Measurements from ENCODE around the gene GRK7. TPM values are rescaled to one million over a fixed set of nuclear protein-coding genes. Genes with fewer than 3 reads are reported as not detected.
"Not testable (repeated sequence)": the region's sequence is repeated elsewhere in the genome, so short reads cannot be mapped to it uniquely, and the experiment has no call there.

Gene GRK7
- total RNA-seq, 1 donor from 2014 or later = 0.08 TPM

DNA sequence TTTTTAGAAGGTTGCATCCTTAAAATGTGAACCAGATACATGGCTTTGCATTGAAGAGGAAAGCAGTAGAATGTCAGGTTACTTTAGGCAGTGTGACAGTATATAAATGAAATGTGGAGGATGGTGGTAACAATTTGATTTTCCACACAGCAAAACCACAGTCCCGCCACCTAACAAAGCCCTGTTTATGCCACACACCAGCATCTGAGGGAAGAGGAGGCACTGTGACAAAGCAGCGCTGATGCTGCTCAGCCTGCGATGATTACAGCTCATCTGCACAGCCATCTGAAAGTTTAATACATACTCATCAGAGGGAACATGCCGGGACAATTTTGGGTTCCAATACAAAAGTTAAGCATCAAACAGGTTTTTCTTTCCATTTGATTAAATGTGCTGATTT is 16.2 kb upstream of the GRK7 start:
- intact Hi-C loops (cut with DNase I) = no loop called here
- DNase-seq (ENCODE audit: low spot score) = no peak

DNA sequence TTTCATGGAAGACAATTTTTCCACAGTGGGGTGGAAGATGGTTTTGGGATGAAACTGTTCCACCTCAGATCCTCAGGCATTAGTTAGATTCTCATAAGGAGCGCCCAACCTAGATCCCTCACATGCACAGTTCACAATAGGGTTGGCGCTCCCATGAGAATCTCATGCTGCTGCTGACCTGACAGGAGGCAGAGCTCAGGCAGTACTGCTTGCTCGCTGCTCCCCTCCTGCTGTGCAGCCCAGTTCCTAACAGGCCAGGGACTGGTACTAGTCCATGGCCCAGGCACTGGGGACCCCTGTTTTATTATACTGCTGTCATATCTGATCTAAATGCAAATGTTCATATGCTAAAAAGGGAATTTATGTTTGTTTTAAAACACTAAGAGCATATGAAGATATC is 9.8 kb upstream of the GRK7 start:
- DNase-seq (ENCODE audit: low spot score) = no peak

DNA sequence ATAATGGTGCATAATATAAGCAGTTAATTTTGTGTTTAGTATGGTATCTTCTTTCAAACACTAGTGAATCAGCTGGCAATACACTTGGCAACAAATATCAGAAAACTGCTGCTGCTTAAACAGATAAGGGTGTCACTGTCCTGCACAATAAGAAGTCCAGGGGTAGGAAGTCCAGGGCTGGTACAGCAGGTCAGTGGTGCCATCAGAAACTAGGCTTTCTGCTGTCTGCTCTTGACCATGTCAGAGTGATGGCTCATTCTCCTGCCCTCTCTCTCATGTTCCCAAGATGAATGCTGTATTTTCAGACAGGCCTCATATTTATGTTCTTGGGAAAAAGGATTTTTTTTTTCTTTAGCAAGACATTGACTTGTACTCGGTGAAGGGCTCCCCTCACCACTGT is 9.2 kb upstream of the GRK7 start:
- intact Hi-C loops (cut with DNase I) = no loop called here

More for the DNA sequence above, 9.8 kb upstream of the GRK7 start:
- intact Hi-C loops (cut with DNase I) = no loop called here

DNA sequence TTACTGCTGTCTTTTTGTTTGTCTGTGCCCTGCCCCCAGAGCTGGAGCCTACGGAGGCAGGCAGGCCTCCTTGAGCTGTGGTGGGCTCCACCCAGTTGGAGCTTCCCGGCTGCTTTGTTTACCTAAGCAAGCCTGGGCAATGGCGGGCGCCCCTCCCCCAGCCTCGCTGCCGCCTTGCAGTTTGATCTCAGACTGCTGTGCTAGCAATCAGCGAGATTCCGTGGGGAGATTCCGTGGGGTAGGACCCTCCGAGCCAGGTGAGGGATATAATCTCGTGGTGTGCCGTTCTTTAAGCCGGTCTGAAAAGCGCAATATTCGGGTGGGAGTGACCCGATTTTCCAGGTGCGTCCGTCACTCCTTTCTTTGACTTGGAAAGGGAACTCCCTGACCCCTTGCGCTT is 656 bp upstream of the GRK7 start:
- not testable (repeated sequence) for DNase-seq (ENCODE audit: low spot score)

More for the DNA sequence above, 9.2 kb upstream of the GRK7 start:
- no peak for DNase-seq (ENCODE audit: low spot score)

DNA sequence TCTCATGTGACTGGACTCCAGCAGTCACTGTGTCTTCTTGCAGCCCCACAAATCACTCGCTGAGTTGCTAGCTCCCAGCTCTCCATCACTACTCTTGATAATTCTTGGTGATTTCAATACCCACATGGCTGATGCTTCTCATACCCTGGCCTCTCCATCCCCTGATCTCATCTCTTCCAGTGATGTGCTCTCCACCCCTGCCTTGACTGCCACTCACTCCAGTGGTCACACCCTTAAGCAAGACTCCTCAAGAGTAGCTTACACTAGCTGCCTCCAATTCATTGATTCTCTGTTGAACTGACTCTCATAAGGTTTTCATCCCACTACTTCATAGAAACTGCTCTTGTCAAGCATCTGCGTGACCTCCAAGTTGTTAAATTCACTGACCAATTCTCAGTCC is 837 bp downstream of the GRK7 start:
- intact Hi-C loops (cut with DNase I) = no loop called here
- DNase-seq (ENCODE audit: low spot score) = no peak

More for the DNA sequence above, 656 bp upstream of the GRK7 start:
- intact Hi-C loops (cut with DNase I) = not testable (repeated sequence)

DNA sequence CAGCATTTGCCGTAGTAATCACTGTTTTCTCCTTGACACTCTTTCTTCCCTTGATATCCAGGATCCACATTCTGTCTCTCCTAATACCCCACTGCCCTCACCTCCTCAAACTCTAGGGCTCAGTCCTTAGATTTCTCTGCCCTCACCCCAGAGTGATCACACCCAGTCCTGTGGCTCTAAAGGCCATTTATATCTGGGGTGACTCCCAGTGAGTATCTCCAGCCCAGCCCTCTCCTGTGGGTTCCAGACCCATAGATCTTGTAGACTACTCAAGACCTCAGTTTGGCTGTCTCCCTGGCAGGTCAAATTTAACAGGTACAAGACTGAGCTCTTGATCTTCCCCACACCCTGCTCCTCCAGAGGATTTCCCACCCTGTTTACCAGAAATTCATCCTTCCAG is 1.3 kb downstream of the GRK7 start:
- intact Hi-C loops (cut with DNase I) = no loop called here
- DNase-seq (ENCODE audit: low spot score) = no peak

DNA sequence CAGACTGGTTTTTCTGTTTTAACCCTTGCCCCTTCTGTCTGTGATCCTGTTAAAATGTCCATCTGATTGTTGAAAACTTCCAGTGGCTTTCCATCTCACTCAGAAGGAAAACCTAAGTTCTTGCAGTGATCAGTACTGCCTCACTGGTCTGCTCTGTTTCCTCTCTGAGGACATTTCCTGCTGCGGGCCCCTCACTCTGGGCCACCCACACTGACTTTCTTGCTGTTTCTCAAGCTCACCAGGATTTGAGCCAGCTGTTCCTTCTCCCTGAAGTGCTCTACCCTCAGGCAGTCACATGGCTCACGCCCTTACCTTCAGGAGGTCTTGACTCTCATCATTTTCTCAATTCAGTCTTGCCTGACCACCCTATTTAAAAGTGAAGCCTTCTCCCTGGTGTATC is 1.8 kb downstream of the GRK7 start:
- intact Hi-C loops (cut with DNase I) = no loop called here
- DNase-seq (ENCODE audit: low spot score) = no peak

DNA sequence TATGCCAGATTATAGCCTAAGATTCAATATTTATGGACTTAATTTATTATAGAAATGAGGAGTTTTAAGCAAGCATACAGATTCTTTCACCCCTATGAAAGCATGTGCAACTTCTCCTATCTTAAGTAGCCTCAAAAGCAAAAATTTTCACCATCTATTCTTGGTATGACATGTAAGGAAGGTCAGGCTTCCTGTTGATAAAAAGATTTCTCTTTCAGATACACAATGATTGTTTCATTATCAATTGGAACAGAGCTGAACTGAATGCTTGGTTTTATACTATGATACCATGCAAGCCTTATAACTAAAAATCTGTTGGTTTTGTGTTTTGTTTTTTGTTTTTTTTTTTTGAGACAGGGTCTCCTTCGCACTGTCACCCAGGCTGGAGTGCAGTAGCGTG is 3.9 kb downstream of the GRK7 start:
- intact Hi-C loops (cut with DNase I) = no loop called here
- no peak for DNase-seq (ENCODE audit: low spot score)

DNA sequence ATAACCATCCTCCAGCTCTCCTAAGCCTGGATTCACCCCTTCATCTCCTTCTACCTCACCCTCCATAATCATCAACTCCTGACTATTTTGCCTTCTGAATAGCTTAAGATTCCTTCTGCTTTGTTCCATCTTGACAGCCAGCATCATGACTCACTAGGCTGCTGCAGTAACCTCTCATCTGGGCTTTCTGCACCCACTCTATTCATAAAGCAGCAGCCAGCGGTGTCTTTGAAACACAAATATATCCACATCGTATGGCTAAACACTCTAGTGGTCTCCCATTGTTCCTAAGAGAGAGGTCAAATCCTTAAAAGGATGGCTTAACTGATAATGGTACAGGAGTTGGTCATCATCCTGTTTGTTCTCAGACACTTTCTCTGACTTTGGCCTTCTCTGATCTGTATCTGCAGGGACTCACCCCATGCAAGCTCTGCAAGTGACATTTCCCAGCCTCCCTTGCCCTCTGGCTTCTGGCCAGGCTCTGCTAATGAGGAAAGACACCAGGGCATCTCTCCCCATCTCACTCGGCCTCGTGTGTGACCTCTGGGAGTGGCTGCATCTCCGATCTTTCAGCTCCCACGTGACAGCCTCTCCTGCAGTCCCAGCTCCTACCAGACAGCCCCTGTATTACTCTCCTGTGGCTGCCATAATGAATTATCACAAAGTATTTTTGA is 6.2 kb downstream of the GRK7 start:
- intact Hi-C loops (cut with DNase I) = no loop called here
- no peak for DNase-seq (ENCODE audit: low spot score)

DNA sequence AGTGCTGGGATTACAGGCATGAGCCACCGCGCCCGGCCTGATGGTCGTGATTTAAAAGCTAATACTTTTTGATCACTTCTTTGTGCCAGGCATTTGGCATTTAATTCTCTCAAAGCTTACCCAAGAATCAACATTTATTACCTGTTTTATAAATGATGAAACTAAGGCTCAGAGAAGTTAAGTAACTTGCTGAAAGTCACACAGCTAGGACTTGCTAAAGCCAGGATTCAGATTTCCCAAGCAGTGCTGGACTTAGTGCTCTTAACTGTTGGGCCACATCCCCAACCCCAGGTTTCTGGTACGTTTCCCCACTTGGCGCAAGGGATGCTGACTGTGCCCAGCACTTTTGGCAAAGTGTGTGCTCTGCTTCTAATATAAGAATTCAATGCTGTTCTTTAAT is 10.5 kb downstream of the GRK7 start:
- intact Hi-C loops (cut with DNase I) = no loop called here
- DNase-seq (ENCODE audit: low spot score) = no peak

DNA sequence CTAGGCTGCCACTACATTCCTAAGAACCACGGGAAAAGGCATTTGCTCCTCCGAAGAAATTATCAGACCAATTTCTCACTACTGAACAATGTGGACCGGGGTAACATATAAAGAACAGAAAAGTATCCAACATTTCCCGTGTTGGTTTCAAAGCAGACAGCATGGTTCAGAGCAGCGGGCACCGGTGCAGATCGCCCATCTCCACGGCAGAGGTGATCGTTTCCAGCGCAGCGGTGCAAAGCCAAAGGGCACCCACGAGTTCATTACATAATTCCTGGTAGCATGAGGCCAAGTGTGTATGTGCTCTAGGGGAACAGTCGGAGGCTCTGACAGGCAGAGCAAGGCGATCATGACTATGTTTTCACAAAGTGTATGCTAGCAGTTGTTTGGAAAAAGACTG is 13.2 kb downstream of the GRK7 start:
- DNase-seq (ENCODE audit: low spot score) = no peak
- intact Hi-C loops (cut with DNase I) = no loop called here

DNA sequence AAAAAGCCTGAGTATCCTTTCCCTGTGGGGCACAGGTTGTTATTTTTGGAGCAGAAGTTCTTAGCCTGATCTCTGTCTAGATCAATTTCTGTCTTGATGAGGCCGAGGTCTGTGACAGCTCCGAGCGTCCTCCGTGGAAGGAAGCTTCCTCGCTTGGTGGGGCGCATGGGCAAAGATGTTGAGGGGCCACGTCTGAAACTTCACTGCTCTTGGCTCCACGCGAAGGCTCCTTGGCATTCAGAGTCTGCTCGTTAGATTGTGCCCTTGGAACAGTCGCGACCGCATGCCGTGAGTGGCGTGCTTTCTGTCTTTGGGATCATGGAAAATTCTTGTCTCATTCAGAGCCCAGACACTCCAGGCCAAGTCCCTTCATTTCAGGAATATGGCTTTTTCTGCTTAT is 13.7 kb downstream of the GRK7 start:
- DNase-seq (ENCODE audit: low spot score) = no peak
- intact Hi-C loops (cut with DNase I) = no loop called here

DNA sequence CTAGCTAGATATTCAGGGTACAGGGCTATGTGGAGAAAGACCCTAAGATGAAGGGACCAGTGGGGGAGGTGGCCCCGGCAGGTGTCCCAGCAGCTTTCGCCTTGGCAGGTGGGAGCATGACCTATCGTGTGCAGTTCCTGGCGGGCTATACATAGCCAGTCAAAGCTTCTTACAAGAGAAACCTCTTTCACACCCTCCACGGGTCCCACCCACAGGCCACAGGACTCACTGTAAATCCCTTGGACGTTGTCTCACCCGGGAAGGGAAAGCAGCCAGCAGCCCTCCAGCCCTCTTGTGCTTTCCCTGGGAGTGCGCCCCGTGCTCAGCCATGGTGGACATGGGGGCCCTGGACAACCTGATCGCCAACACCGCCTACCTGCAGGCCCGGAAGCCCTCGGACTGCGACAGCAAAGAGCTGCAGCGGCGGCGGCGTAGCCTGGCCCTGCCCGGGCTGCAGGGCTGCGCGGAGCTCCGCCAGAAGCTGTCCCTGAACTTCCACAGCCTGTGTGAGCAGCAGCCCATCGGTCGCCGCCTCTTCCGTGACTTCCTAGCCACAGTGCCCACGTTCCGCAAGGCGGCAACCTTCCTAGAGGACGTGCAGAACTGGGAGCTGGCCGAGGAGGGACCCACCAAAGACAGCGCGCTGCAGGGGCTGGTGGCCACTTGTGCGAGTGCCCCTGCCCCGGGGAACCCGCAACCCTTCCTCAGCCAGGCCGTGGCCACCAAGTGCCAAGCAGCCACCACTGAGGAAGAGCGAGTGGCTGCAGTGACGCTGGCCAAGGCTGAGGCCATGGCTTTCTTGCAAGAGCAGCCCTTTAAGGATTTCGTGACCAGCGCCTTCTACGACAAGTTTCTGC is 15.0 kb downstream of the GRK7 start:
- no peak for DNase-seq (ENCODE audit: low spot score)
- intact Hi-C loops (cut with DNase I) = no loop called here

DNA sequence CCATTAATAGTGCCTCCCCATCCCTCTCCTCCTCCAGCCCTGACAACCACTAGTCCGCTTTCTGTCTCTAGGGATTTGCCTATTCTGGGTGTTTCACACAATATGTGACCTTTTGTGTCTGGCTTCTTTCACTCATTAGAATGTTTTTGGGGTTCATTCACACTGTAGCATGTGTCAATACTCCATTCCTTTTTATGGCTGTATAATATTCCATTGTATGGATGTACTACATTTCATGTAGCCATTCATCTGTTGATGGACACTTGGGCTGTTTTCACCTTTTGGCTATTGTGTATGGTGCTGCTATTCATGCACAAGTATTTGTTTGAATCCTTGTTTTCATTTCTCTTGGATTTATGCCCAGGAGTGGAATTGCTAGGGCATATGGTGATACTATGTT is 16.5 kb downstream of the GRK7 start:
- intact Hi-C loops (cut with DNase I) = no loop called here
- no peak for DNase-seq (ENCODE audit: low spot score)

DNA sequence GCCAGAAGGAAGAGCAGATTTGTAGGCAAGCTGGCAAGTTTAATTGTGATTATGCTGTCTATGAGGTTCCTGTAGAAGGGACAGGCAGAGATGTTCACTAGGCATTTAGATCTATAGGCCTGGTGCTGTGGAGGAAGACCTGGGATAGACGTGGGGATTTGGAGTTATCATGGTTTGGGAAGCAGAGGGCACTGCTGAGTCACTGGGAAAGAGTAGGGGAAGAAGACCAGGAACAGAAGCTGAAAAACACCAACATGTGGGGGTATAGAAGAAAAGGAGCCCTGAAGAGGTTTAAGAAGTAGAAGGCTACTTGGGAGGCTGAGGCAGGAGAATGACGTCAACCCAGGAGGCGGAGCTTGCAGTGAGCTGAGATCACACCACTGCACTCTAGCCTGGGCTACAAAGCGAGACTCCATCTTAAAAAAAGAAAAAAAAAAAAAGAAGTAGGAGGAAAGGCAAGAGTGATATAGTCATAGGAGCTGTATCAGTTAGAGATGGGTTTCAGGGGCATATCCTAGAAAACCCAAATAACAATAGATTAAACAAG is 19.3 kb downstream of the GRK7 start:
- no peak for DNase-seq (ENCODE audit: low spot score)
- intact Hi-C loops (cut with DNase I) = no loop called here

DNA sequence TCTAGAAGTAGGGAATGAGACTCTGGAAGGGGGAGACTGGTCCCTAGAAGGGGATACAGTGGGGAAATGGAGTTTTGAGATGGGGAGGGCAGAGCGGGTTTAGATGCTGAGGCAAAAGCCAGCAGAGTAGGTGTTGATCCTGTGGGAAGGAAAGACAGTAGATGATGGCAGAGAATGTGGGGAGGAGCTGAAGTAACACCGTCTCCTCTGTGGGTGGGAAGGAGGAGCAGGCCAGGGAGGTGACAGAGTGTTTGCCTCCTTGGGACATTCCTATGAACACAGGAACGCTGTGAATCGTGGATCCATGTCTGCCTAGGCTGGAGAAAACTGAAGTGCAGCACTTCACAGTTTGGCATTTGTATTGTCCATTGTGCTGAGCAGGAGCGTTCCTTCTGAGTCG is 20.4 kb downstream of the GRK7 start:
- no peak for DNase-seq (ENCODE audit: low spot score)
- intact Hi-C loops (cut with DNase I) = no loop called here

DNA sequence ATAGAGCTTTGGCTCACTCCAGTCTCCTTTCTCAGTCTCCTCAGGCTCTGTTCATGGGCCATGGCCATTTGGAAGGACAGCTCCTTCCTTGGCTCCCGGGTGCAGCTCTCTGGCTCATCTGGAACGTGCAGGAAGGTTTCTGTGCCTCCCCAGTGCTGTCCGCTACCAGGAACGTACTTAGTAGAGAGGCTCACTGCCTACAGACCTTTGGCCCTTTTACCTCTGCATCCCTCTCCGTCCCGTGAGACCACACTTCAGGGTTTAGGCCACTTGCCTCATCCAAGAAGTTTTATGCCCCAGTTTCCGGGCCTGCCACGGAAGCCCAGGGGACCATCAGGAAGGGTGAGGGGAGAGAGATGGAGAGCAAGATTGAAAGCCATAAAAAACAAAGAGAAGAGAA is 20.9 kb downstream of the GRK7 start:
- DNase-seq (ENCODE audit: low spot score) = no peak
- intact Hi-C loops (cut with DNase I) = no loop called here

DNA sequence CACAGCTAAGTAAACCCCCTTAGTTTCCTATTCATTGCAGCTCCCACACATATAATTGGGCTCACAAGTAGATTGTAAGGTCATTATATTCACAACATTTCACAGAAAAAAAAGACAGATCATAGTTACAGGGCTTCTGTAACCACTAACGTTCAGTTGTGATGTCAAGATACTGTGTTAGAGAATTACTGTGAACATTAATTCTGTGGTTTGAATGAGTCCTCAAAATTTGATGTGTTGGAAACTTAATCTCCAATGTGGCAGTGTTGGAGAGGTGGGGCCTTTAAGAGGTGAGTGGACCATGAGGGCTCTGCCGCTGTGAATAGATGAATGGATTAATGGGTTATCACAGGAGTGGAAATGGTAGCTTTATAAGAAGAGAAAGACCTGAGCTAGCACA is 21.3 kb downstream of the GRK7 start:
- intact Hi-C loops (cut with DNase I) = no loop called here
- no peak for DNase-seq (ENCODE audit: low spot score)

DNA sequence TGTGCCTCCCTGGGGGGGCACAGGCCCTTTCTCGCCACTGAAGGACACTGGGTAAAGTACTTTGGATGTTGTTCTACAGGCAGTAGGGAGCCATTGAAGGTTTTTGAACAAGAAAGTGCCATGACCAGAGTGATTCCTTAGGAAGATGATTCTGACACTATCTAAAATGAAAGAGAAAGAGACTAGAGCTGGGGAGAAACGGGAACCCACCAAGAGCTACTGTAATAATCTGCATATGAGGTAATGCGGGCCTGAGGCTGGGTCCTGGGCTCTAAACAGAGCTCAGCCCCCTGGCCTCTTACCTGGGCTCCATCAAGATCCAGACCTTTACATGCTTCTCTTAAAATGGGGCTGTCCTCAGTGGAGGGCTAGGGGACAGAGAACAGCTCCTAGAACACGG is 24.9 kb downstream of the GRK7 start:
- intact Hi-C loops (cut with DNase I) = no loop called here
- DNase-seq (ENCODE audit: low spot score) = no peak

DNA sequence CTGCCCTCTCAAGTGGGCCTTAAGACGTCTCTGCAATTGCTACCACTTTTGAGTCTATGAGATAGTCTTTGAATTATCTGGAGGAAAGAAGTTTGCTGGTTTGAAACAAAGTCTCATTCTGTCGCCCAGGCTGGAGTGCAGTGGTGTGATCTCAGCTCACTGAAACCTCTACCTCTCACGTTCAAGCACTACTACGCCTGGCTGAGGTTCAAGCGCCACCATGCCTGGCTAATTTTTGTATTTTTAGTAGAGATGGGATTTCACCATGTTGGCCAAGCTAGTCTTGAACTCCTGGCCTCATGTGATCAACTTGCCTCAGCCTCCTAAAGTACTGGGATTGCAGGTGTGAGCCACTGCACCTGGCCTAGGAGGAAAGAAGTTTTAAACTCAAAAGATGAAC is 25.5 kb downstream of the GRK7 start:
- DNase-seq (ENCODE audit: low spot score); intact Hi-C loops (cut with DNase I): not testable (repeated sequence)

DNA sequence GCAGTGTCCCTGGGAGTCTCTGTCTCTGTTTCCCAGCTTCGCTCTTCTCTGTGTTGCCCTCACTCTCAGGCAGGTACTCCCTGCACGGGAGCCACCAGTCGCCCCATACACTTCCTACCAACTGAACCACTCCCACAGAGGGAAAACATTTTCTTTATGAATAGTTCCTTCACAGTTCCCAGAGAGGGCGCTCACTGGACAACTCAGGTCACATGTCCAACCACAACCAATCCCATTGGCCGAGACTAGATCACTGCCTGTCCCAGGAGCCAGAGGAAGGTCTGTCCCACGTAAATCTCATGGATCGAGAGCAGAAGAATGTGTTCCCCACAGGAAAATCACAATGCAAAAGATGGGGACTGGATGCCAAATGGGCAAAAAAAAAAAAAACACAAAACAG is 26.1 kb downstream of the GRK7 start:
- DNase-seq (ENCODE audit: low spot score) = no peak
- intact Hi-C loops (cut with DNase I) = no loop called here
